Measurements from ENCODE around the gene ABCC3.

Gene ABCC3

GRCh38 chr17:50602836-50603235 is 31.8 kb upstream of the ABCC3 start:
- H3K4me3 ChIP-seq (ENCODE audit: low read depth, low read length) = no peak overlapping the region
- DNase-seq = no peak
- peaks cover 19% of the 10 kb centered on the region for H3K4me1 ChIP-seq
- H3K9me3 ChIP-seq = no peaks in the 10 kb centered on the region
- H3K36me3 ChIP-seq = no peaks in the 10 kb centered on the region
- TF ChIP-seq, protein P1, sequence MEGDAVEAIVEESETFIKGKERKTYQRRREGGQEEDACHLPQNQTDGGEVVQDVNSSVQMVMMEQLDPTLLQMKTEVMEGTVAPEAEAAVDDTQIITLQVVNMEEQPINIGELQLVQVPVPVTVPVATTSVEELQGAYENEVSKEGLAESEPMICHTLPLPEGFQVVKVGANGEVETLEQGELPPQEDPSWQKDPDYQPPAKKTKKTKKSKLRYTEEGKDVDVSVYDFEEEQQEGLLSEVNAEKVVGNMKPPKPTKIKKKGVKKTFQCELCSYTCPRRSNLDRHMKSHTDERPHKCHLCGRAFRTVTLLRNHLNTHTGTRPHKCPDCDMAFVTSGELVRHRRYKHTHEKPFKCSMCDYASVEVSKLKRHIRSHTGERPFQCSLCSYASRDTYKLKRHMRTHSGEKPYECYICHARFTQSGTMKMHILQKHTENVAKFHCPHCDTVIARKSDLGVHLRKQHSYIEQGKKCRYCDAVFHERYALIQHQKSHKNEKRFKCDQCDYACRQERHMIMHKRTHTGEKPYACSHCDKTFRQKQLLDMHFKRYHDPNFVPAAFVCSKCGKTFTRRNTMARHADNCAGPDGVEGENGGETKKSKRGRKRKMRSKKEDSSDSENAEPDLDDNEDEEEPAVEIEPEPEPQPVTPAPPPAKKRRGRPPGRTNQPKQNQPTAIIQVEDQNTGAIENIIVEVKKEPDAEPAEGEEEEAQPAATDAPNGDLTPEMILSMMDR (IDR thresholded peaks at IDR 0.05; ENCODE audit: low read depth, low read length) = no peak
- no peaks in the 10 kb centered on the region for H3K27me3 ChIP-seq

- H3K9me3 ChIP-seq = no peaks in the 10 kb centered on the region
- H3K4me1 ChIP-seq = peaks cover 19% of the 10 kb centered on the region
- DNase-seq = peak; percentile 45
- H3K4me3 ChIP-seq (ENCODE audit: low read depth, low read length) = no peak overlapping the region
- TF ChIP-seq, protein P1 (IDR thresholded peaks at IDR 0.05; ENCODE audit: low read depth, low read length) = peak; percentile 44
- no peaks in the 10 kb centered on the region for H3K27me3 ChIP-seq
- no peaks in the 10 kb centered on the region for H3K36me3 ChIP-seq
Observed at GRCh38 chr17:50603340-50603739, 31.3 kb upstream of the ABCC3 start.

DNA sequence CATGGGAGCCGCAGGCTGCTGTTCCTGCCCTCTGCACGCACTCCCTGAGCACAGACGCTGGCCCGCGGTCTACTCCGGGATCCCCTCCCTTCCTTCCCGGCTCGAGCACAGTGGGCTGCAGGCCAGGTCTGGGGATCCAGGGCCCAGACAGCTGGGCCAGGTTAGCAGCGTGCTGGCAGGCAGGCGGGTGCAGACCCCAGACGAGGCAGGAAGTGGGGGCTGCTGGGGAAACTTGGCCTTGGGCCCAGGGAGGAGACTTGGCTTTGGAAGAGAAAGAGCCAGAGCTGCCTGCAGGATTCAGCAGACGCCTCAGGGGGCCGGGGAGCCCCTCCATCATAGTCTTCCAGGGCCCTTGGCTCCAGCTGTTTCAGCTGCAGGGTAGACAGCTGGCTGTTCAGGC is 30.2 kb upstream of the ABCC3 start:
- no peaks in the 10 kb centered on the region for H3K9me3 ChIP-seq
- no peaks in the 10 kb centered on the region for H3K27me3 ChIP-seq
- no peaks in the 10 kb centered on the region for H3K36me3 ChIP-seq
- H3K4me1 ChIP-seq = peaks cover 19% of the 10 kb centered on the region
- TF ChIP-seq, protein P1 (IDR thresholded peaks at IDR 0.05; ENCODE audit: low read depth, low read length) = no peak
- H3K4me3 ChIP-seq (ENCODE audit: low read depth, low read length) = no peak overlapping the region
- peak; percentile 95 for DNase-seq

DNA sequence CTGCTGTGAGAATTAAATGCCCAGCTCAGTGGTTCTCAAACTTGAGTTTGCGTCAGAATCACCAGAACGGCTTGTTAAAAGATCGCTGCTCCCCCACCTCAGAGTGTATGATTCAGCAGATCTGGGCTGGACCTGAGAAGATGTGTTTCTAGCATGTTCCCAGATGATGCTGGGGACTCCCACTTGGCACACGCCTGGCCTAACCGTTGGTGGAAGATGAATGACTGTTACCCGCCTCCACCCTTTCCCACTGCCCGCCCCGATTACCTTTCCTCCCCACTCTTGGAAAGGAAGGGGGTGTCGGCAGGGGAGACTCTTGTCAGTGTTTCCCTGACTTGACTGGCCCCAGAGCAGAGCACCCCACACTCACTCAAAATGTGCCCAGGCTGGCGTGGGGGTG is 29.3 kb upstream of the ABCC3 start:
- Histone ChIP-seq H3K27me3 (no peaks in the 10 kb centered on the region), H3K4me1 (peaks cover 19% of the 10 kb centered on the region), H3K9me3 (no peaks in the 10 kb centered on the region), H3K36me3 (no peaks in the 10 kb centered on the region), H3K4me3 (ENCODE audit: low read depth, low read length) (no peak overlapping the region)
- TF ChIP-seq, protein P1 (IDR thresholded peaks at IDR 0.05; ENCODE audit: low read depth, low read length) = no peak
- DNase-seq = no peak

- TF ChIP-seq, protein P1 (IDR thresholded peaks at IDR 0.05; ENCODE audit: low read depth, low read length) = no peak
- Histone ChIP-seq H3K27me3 (no peaks in the 10 kb centered on the region), H3K4me3 (ENCODE audit: low read depth, low read length) (no peak overlapping the region), H3K9me3 (no peaks in the 10 kb centered on the region), H3K36me3 (no peaks in the 10 kb centered on the region), H3K4me1 (peaks cover 14% of the 10 kb centered on the region)
- no peak for DNase-seq
Observed at GRCh38 chr17:50607522-50608175, 27.0 kb upstream of the ABCC3 start.

DNA sequence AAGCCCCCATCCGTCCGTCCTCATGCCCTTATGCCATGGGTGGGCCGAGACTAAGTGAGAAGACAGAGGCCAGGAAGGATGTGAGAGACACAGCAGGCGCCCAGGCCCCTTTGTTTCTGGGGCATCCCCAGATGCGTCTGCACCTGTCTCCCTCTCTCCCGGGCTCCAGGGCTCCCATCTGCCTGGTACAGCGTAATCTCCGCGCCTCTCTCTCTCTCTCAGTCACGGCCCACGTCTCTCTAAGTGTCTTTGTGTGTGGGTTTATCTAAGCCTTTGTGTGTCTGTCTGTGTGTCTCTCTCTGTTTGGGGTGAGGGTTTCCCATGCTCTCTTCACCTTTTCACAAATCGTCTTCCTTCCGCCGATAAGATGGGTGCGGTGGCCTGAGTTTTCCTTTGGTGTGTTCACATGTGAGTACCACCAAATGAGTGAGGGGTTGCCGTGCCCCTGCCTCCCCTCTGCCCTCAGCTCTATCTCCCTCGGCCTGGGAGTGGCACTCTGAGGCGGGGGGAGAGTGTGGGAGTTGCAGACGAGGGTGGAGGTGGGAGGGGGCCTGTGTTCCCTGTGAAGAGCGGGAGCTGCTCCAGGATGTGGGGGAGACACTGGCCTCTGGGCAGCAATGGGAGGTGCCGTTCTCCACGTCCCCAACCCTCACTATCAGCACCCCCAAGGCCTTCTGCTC is 25.8 kb upstream of the ABCC3 start:
- H3K9me3 ChIP-seq = no peaks in the 10 kb centered on the region
- TF ChIP-seq, protein P1 (IDR thresholded peaks at IDR 0.05; ENCODE audit: low read depth, low read length) = no peak
- H3K4me1 ChIP-seq = peaks cover 11% of the 10 kb centered on the region
- no peaks in the 10 kb centered on the region for H3K36me3 ChIP-seq
- no peak overlapping the region for H3K4me3 ChIP-seq (ENCODE audit: low read depth, low read length)
- no peaks in the 10 kb centered on the region for H3K27me3 ChIP-seq
- DNase-seq = no peak
